GM23338 (cell line): ENCODE data around the gene CYYR1. TPM values are rescaled to one million over a fixed set of nuclear protein-coding genes. Genes with fewer than 3 reads are reported as not detected.

Experiments
- ATAC-seq: fragments of 200-7000 bp; cut with Tn5 transposase; 3 replicates; pipeline ENCODE4 v1.9.1; 2020
- DNase-seq: peaks from one replicate; pipeline ENCODE4 v3.0.0-alpha.2; 2015; ENCODE audit warnings: low spot score
- H2AFZ ChIP-seq: fragments of 200-600 bp; sonication (generic); 2 replicates; pipeline ENCODE4 v1.8.0; 2016; ENCODE audit warnings: antibody characterized with exemption, mild to moderate bottlenecking, moderate library complexity
- H3F3A ChIP-seq: fragments of 200-600 bp; sonication (generic); replicated peaks from 2 replicates; pipeline ENCODE4 v1.8.0; 2017; ENCODE audit warnings: antibody characterized with exemption, mixed run types, low read depth
- H3K27ac ChIP-seq: fragments of 200-600 bp; sonication (generic); 2 replicates; pipeline ENCODE4 v1.6.1; 2016; ENCODE audit warnings: low read depth
- H3K27me3 ChIP-seq: fragments of 200-600 bp; sonication (generic); 2 replicates; pipeline ENCODE4 v1.8.0; 2016; ENCODE audit warnings: mild to moderate bottlenecking, mixed run types, moderate library complexity; ENCODE audit not compliant: insufficient read depth
- H3K36me3 ChIP-seq: fragments of 200-600 bp; sonication (generic); 2 replicates; pipeline ENCODE4 v1.8.0; 2016; ENCODE audit warnings: mild to moderate bottlenecking; ENCODE audit not compliant: insufficient read depth
- H3K4me1 ChIP-seq: fragments of 200-600 bp; sonication (generic); 2 replicates; pipeline ENCODE4 v1.8.0; 2016; ENCODE audit warnings: mild to moderate bottlenecking, moderate library complexity; ENCODE audit not compliant: insufficient read depth
- H3K4me2 ChIP-seq: fragments of 200-600 bp; sonication (generic); 2 replicates; pipeline ENCODE4 v1.7.1; 2017; ENCODE audit warnings: mixed run types
- H3K4me3 ChIP-seq: fragments of 200-600 bp; sonication (generic); 2 replicates; pipeline ENCODE4 v1.6.1; 2016; ENCODE audit warnings: mixed run types
- H3K79me2 ChIP-seq: fragments of 200-600 bp; sonication (generic); replicated peaks from 2 replicates; pipeline ENCODE4 v1.8.0; 2017; ENCODE audit warnings: mild to moderate bottlenecking; ENCODE audit not compliant: insufficient read depth
- H3K9me2 ChIP-seq: fragments of 200-600 bp; sonication (generic); 2 replicates; pipeline ENCODE4 v1.8.0; 2017; ENCODE audit not compliant: insufficient read depth
- H4K20me1 ChIP-seq: fragments of 200-600 bp; sonication (generic); replicated peaks from 2 replicates; pipeline ENCODE4 v1.8.0; 2017; ENCODE audit warnings: mild to moderate bottlenecking; ENCODE audit not compliant: insufficient read depth
- H3K27ac Mint-ChIP-seq: 2 replicates; pipeline ENCODE4 v1.8.0; 2020; ENCODE audit warnings: inconsistent platforms, mild to moderate bottlenecking, moderate library complexity, mixed read lengths
- H3K27me3 Mint-ChIP-seq: 3 replicates; pipeline ENCODE4 v1.8.0; 2022; ENCODE audit warnings: low read depth, mild to moderate bottlenecking, moderate library complexity, mixed read lengths, inconsistent platforms; ENCODE audit not compliant: insufficient read depth, poor library complexity
- H3K36me3 Mint-ChIP-seq: 3 replicates; pipeline ENCODE4 v1.8.0; 2021; ENCODE audit warnings: low read depth, mild to moderate bottlenecking, inconsistent platforms, moderate library complexity, mixed read lengths
- H3K4me1 Mint-ChIP-seq: 3 replicates; pipeline ENCODE4 v1.8.0; 2020; ENCODE audit warnings: mild to moderate bottlenecking, inconsistent platforms, mixed read lengths
- H3K4me3 Mint-ChIP-seq: 3 replicates; pipeline ENCODE4 v1.8.0; 2021; ENCODE audit warnings: moderate library complexity, mild to moderate bottlenecking, inconsistent platforms, mixed read lengths
- H3K9me3 Mint-ChIP-seq: 3 replicates; pipeline ENCODE4 v1.8.0; 2020; ENCODE audit warnings: moderate library complexity, mild to moderate bottlenecking, inconsistent platforms, mixed read lengths
- CREB1 ChIP-seq: fragments of 250-450 bp; sonication (Bioruptor Pico); IDR thresholded peaks from 2 replicates; pipeline ENCODE4 v1.5.0; 2020; ENCODE audit warnings: low read depth, mild to moderate bottlenecking, moderate library complexity
- ETS1 ChIP-seq: IDR thresholded peaks from 2 replicates; pipeline ENCODE4 v1.6.1; 2016; ENCODE audit warnings: antibody characterized with exemption
- POLR2AphosphoS5 ChIP-seq: IDR thresholded peaks from 2 replicates; pipeline ENCODE4 v1.6.1; 2016; ENCODE audit warnings: antibody characterized with exemption, low read depth
- ZNF462 ChIP-seq: fragments of 250-450 bp; sonication (Bioruptor Pico); IDR thresholded peaks from 2 replicates; pipeline ENCODE4 v1.5.0; 2020; ENCODE audit warnings: mild to moderate bottlenecking, moderate library complexity
- polyA plus RNA-seq: library from polyadenylated mRNA; unstranded; fragments of >200 nt; fragmentation: Nextera tagmentation; extraction: Ambion mirVana; gene quantifications from 2 replicates; pipeline ENCODE4 v1.2.1, GENCODE V29; 2016
- total RNA-seq: library from RNA; depleted of rRNA; stranded (reverse); fragments of >200 nt; shearing (Covaris generic); gene quantifications from 2 replicates; pipeline ENCODE4 v1.2.3, GENCODE V29; 2014

The CYYR1 gene
- total and polyA plus RNA-seq, 2 experiments from 2014 or later: 23.8 to 25.4 TPM

- no peak for TF ChIP-seq ZNF462 (CRISPR knock-in tag)
These were observed 60.4 kb downstream of the CYYR1 start (continued) for GRCh38 chr21:26512664-26513063.

GRCh38 chr21:26508903-26509302 is 64.2 kb downstream of the CYYR1 start:
- H3F3A ChIP-seq: no peaks in the 10 kb centered on the region
- H3K9me2 ChIP-seq: no peaks in the 10 kb centered on the region
- no peaks in the 10 kb centered on the region for H3K36me3 ChIP-seq
- no peak overlapping the region for H3K27ac Mint-ChIP-seq
- no peaks in the 10 kb centered on the region for H3K27me3 ChIP-seq
- H3K27me3 Mint-ChIP-seq: no peaks in the 10 kb centered on the region
- H3K36me3 Mint-ChIP-seq: no peaks in the 10 kb centered on the region
- no peak overlapping the region for H3K4me3 Mint-ChIP-seq
- peaks cover 13% of the 10 kb centered on the region; the same call in 2 of the 3 replicates for H3K4me1 Mint-ChIP-seq
- peaks cover 13% of the 10 kb centered on the region for H3K4me1 ChIP-seq
- H4K20me1 ChIP-seq: no peaks in the 10 kb centered on the region
- H3K79me2 ChIP-seq: 0 out of 2 replicates have a peak, but pooled peaks cover 9% of the 10 kb centered on the region
- H3K9me3 Mint-ChIP-seq: no peaks in the 10 kb centered on the region
- H2AFZ ChIP-seq: no peak overlapping the region
- no peak for ATAC-seq
- no peak overlapping the region for H3K27ac ChIP-seq
- no peak overlapping the region for H3K4me3 ChIP-seq
- DNase-seq: no peak
- no peak overlapping the region for H3K4me2 ChIP-seq
- TF ChIP-seq POLR2AphosphoS5 (no peak), CREB1 (no peak), ETS1 (no peak)
